Activated B cell treated with CpG ODN at 0.5 μM for 24 hours (primary cell): ENCODE measurements around the gene C1orf167. TPM values are rescaled to one million over a fixed set of nuclear protein-coding genes. Genes with fewer than 3 reads are reported as not detected.

Experiments used
- ATAC-seq: fragments of 200-7000 bp; cut with Tn5 transposase; one replicate; pipeline ENCODE4 v1.10.0; 2021; ENCODE audit warnings: low read depth, mild to moderate bottlenecking, moderate library complexity
- CTCF ChIA-PET: fragments of 350-600 bp; sonication (Branson Sonifier 250); formaldehyde crosslinking; loops from one replicate; lab custom pipeline; 2021; ENCODE audit warnings: antibody characterized with exemption; lab: Charles Lee
- POLR2A ChIA-PET: fragments of 350-600 bp; sonication (Branson Sonifier 250); formaldehyde crosslinking; loops from one replicate; lab custom pipeline; 2021; ENCODE audit warnings: antibody characterized with exemption; lab: Charles Lee
- DNase-seq: peaks from one replicate; pipeline ENCODE4 v3.0.0; 2022
- H3K27ac Mint-ChIP-seq: one replicate; pipeline ENCODE4 v1.8.0; 2020; ENCODE audit warnings: mixed read lengths
- H3K27me3 Mint-ChIP-seq: one replicate; pipeline ENCODE4 v1.8.0; 2021; ENCODE audit warnings: mixed read lengths
- H3K36me3 Mint-ChIP-seq: one replicate; pipeline ENCODE4 v1.8.0; 2021; ENCODE audit warnings: low read depth, mixed read lengths
- H3K4me1 Mint-ChIP-seq: one replicate; pipeline ENCODE4 v1.8.0; 2021; ENCODE audit warnings: mixed read lengths
- H3K4me3 Mint-ChIP-seq: one replicate; pipeline ENCODE4 v1.8.0; 2020; ENCODE audit warnings: mild to moderate bottlenecking, mixed read lengths
- H3K9me3 Mint-ChIP-seq: one replicate; pipeline ENCODE4 v1.8.0; 2020; ENCODE audit warnings: mixed read lengths
- intact Hi-C: fragments of 100-400 bp; cut with micrococcal nuclease; formaldehyde crosslinking; loops from one replicate; pipeline ENCODE4 v1.15.1; 2024
- total RNA-seq: library from RNA; stranded (reverse); gene quantifications from 2 replicates; pipeline ENCODE4 v1.2.3, GENCODE V29; 2022
- TF ChIP-seq, protein P1 (sequence below): fragments of 200-600 bp; IDR thresholded peaks from one replicate; pipeline ENCODE4 v1.8.0; 2022; ENCODE audit warnings: antibody characterized with exemption, mild to moderate bottlenecking

C1orf167 gene
- total RNA-seq, 1 donor from 2014 or later, result not detected

DNA sequence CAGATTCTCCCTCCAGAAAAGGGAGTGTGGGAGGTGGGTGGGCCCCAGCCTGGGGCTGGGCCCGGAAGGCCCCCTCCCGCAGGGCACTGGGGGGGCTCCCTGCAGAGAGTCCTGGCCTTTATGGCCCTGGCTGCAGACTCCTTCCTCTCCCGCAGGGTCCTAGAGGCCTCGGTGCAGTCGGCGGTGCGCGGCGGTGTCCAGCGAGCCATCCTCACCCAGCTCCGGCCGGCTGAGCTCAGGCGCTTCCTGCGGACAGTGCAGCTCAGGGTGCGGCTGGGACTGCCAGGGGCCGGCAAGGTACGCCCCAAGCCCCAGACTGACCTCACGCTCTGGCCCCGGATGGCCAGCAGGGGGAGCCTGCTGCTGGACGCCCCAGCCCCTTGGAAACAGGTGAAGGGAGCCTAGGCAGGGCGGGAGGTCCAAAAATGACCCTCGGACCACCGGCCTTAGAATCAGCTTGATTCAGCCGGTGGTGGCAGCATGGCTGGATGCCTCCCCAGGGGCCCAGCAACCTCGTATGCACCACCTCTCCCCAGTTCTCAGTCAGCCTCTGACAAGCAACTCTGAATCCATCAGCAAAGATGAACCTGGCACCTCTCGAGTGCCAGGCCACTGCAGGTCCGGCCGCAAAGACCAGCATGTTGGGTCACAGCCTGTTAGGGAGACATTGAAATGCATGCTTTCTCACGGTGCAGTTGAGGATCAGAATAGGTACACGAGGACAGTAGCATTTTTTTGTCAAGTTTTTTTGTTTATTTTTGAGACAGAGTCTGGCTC is 23.2 kb downstream of the C1orf167 start:
- intact Hi-C loops, result loop anchor here (1.0 to 10.0 kb wide), 3 partner anchors 20 to 109 kb away; partner anchors contain the start of gene MTHFR
- Mint-ChIP-seq H3K9me3 (no peaks in the 10 kb centered on the region), H3K4me1 (peaks cover 22% of the 10 kb centered on the region), H3K4me3 (peak overlapping the region; percentile 44), H3K36me3 (peaks cover 7% of the 10 kb centered on the region), H3K27ac (peak overlapping the region; percentile 71), H3K27me3 (no peaks in the 10 kb centered on the region)
- ChIA-PET CTCF (interaction anchor here (0.7 to 2.2 kb wide), 3 partner anchors 13 to 40 kb away, joined by 3 to 7 read pairs (median 4); no protein-coding TSS in a partner anchor), POLR2A (interaction anchor here (0.8 to 4.3 kb wide), 4 partner anchors 21 to 124 kb away, joined by 3 to 17 read pairs (median 3); partner anchors contain the start of genes CLCN6 and MTHFR)
- peak; percentile 55 for DNase-seq
- TF ChIP-seq, protein P1, sequence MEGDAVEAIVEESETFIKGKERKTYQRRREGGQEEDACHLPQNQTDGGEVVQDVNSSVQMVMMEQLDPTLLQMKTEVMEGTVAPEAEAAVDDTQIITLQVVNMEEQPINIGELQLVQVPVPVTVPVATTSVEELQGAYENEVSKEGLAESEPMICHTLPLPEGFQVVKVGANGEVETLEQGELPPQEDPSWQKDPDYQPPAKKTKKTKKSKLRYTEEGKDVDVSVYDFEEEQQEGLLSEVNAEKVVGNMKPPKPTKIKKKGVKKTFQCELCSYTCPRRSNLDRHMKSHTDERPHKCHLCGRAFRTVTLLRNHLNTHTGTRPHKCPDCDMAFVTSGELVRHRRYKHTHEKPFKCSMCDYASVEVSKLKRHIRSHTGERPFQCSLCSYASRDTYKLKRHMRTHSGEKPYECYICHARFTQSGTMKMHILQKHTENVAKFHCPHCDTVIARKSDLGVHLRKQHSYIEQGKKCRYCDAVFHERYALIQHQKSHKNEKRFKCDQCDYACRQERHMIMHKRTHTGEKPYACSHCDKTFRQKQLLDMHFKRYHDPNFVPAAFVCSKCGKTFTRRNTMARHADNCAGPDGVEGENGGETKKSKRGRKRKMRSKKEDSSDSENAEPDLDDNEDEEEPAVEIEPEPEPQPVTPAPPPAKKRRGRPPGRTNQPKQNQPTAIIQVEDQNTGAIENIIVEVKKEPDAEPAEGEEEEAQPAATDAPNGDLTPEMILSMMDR, result peak; percentile 88
- peak; percentile 86 for ATAC-seq

DNA sequence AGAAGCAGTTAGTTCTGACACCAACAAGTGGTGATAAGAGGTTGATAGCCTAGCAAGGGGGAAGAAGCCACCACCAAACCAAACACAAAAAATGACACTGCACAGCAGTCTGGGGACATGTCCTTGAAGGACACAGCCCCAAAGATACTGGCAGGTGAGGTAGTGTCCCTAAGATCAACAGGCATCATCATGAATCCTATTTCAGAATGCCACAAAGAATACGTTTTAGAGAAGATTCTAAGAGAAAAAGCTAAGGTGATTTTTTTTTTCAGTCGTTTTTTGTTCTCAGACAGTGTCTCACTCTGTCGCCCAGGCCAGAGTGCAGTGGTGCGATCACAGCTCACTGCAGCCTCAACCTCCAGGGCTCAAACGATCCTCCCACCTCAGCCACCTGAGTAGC is 24.2 kb downstream of the C1orf167 start:
- H3K27me3 Mint-ChIP-seq, result no peaks in the 10 kb centered on the region
- peak overlapping the region; percentile 41 for H3K27ac Mint-ChIP-seq
- ChIA-PET POLR2A (interaction anchor here (0.6 to 4.3 kb wide), 5 partner anchors 11 to 362 kb away, joined by 3 to 17 read pairs (median 6); no protein-coding TSS in a partner anchor), CTCF (interaction anchor here (1.7 to 2.2 kb wide), 2 partner anchors 12 to 17 kb away, joined by 4 to 7 read pairs; no protein-coding TSS in a partner anchor)
- DNase-seq, result no peak
- H3K4me1 Mint-ChIP-seq, result peaks cover 28% of the 10 kb centered on the region
- no peak overlapping the region for H3K4me3 Mint-ChIP-seq
- H3K9me3 Mint-ChIP-seq, result no peaks in the 10 kb centered on the region
- ATAC-seq, result no peak
- peaks cover 15% of the 10 kb centered on the region for H3K36me3 Mint-ChIP-seq
- TF ChIP-seq, protein P1, result no peak
- intact Hi-C loops, result loop anchor here (10.0 kb wide), 1 partner anchor 49 kb away; no protein-coding TSS in a partner anchor

DNA sequence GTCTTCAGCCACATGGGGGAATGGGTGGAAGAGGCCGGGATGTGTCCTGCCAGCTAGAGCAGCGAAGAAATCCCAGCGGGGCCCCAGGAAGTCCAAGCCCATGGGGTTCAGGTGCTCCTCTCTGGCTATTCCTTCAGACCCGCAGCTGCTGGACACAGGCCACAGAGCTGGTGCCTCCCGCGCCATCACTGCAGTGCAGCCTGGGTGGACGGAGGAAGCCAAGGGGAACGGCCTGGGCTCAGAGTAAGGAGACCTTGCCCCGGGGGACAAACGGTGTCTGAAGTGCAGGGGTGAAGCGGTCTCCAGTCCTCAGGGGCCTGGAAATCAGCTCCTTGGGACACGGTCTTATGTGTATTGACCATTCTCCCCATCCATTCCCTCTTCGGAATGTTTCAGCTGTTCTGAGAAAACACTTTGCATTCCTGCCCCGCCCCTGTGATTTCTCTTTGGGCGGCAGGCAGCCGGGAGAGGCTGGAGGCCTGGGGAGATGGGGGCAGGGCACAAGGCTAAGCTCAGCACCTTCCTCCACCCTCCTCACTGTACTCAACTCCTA is 25.3 kb downstream of the C1orf167 start:
- Mint-ChIP-seq H3K4me1 (peaks cover 38% of the 10 kb centered on the region), H3K9me3 (no peaks in the 10 kb centered on the region), H3K4me3 (no peak overlapping the region), H3K27me3 (no peaks in the 10 kb centered on the region), H3K27ac (peak overlapping the region; percentile 30), H3K36me3 (peaks cover 27% of the 10 kb centered on the region)
- TF ChIP-seq, protein P1, result no peak
- DNase-seq, result no peak
- CTCF ChIA-PET, result interaction anchor here (0.8 to 1.5 kb wide), 3 partner anchors 9 to 244 kb away, joined by 3 to 5 read pairs (median 4); no protein-coding TSS in a partner anchor
- POLR2A ChIA-PET, result interaction anchor here (1.1 to 4.3 kb wide), 2 partner anchors 16 to 121 kb away, joined by 6 to 17 read pairs; no protein-coding TSS in a partner anchor
- intact Hi-C loops, result loop anchor here (10.0 kb wide), 1 partner anchor 47 kb away; no protein-coding TSS in a partner anchor
- ATAC-seq, result no peak

DNA sequence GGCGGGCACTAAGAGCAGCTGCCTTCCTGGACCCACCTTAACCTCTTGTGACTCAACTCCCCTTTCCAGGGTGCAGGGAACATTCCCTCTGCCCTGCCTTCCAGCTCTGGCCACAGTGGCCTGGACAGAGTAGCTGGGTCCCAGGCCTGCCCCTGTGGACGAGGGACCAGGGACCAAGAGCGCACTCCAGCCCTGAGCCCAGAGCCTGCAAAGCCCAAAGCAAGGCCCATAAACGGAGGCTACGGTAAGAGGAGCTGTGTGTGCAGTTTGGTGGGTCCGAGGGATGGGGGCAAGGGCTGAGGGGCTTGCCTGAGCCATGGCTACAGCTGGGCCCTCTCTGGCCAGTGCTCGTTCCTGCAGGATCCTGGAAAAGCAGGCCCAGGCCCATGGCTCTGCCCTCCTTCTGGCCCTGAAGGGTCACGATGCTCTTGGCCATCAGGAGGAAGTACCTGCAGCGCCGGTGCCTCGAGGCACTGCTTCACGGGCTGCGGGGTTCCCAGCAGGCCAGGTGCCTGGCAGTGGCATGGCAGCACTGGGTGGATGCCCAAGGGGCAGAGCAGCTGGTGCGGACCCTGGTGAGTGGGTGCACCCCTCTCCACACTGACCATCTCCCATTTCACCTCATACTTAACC is 25.9 kb downstream of the C1orf167 start:
- peak overlapping the region; percentile 30 for H3K27ac Mint-ChIP-seq
- no peak for ATAC-seq
- intact Hi-C loops, result loop anchor here (10.0 kb wide), 1 partner anchor 47 kb away; no protein-coding TSS in a partner anchor
- H3K27me3 Mint-ChIP-seq, result no peaks in the 10 kb centered on the region
- CTCF ChIA-PET, result interaction anchor here (0.8 to 1.5 kb wide), 3 partner anchors 8 to 243 kb away, joined by 3 to 5 read pairs (median 4); no protein-coding TSS in a partner anchor
- H3K4me1 Mint-ChIP-seq, result peaks cover 39% of the 10 kb centered on the region
- no peak for DNase-seq
- TF ChIP-seq, protein P1, result no peak
- H3K9me3 Mint-ChIP-seq, result no peaks in the 10 kb centered on the region
- H3K36me3 Mint-ChIP-seq, result peaks cover 32% of the 10 kb centered on the region
- POLR2A ChIA-PET, result interaction anchor here (1.4 to 4.3 kb wide), 2 partner anchors 19 to 121 kb away, joined by 4 to 17 read pairs; partner anchors contain the start of gene CLCN6
- H3K4me3 Mint-ChIP-seq, result no peak overlapping the region
